H9 (cell line): Measurements from ENCODE around the gene CINP. TPM values are rescaled to one million over a fixed set of nuclear protein-coding genes. Genes with fewer than 3 reads are reported as not detected.

Experiments
- DNase-seq: peaks from one replicate; pipeline ENCODE4 v3.0.0-alpha.2; 2017
- H2AFZ ChIP-seq: one replicate; pipeline ENCODE4 v1.6.1; 2013; ENCODE audit warnings: mild to moderate bottlenecking, low read length, control low read depth, moderate library complexity
- H2AK5ac ChIP-seq: 2 replicates; pipeline ENCODE4 v1.6.1; 2013; ENCODE audit warnings: low read length, control low read depth, mixed read lengths; ENCODE audit not compliant: insufficient read length
- H2BK120ac ChIP-seq: one replicate; pipeline ENCODE4 v1.6.1; 2013; ENCODE audit warnings: low read depth, mild to moderate bottlenecking, low read length, control low read depth, inconsistent platforms; ENCODE audit not compliant: poor library complexity, severe bottlenecking
- H2BK12ac ChIP-seq: 2 replicates; pipeline ENCODE4 v1.6.1; 2013; ENCODE audit warnings: low read length, control low read depth, mixed read lengths, low read depth; ENCODE audit not compliant: insufficient read length
- H2BK15ac ChIP-seq: 2 replicates; pipeline ENCODE4 v1.6.1; 2013; ENCODE audit warnings: low read depth, low read length, control low read depth
- H2BK20ac ChIP-seq: one replicate; pipeline ENCODE4 v1.6.1; 2013; ENCODE audit warnings: low read depth, mild to moderate bottlenecking, low read length, control low read depth, inconsistent platforms; ENCODE audit not compliant: poor library complexity, severe bottlenecking
- H2BK5ac ChIP-seq: 2 replicates; pipeline ENCODE4 v1.6.1; 2013; ENCODE audit warnings: low read length, control low read depth, mixed read lengths; ENCODE audit not compliant: insufficient read length
- H3K14ac ChIP-seq: 2 replicates; pipeline ENCODE4 v1.6.1; 2013; ENCODE audit warnings: low read length, control low read depth; ENCODE audit not compliant: insufficient read depth
- H3K18ac ChIP-seq: 2 replicates; pipeline ENCODE4 v1.6.1; 2013; ENCODE audit warnings: low read depth, mild to moderate bottlenecking, mixed read lengths, low read length, control low read depth; ENCODE audit not compliant: insufficient read length
- H3K23ac ChIP-seq: 2 replicates; pipeline ENCODE4 v1.6.1; 2013; ENCODE audit warnings: low read length, control low read depth, mixed read lengths, low read depth; ENCODE audit not compliant: insufficient read length
- H3K23me2 ChIP-seq: 2 replicates; pipeline ENCODE4 v1.6.1; 2013; ENCODE audit warnings: low read depth, mild to moderate bottlenecking, mixed read lengths, low read length, control low read depth; ENCODE audit not compliant: insufficient read length, poor library complexity, severe bottlenecking
- H3K27ac ChIP-seq: 2 replicates; pipeline ENCODE4 v1.5.1; 2013; ENCODE audit warnings: low read length, control low read depth, mixed read lengths, low read depth; ENCODE audit not compliant: insufficient read length
- H3K27me3 ChIP-seq: 2 replicates; pipeline ENCODE4 v1.6.1; 2013; ENCODE audit warnings: low read length, control low read depth, inconsistent platforms; ENCODE audit not compliant: insufficient read depth
- H3K4ac ChIP-seq: 2 replicates; pipeline ENCODE4 v1.6.1; 2013; ENCODE audit warnings: low read depth, mild to moderate bottlenecking, control low read depth, inconsistent platforms, low read length, moderate library complexity
- H3K4me1 ChIP-seq: 2 replicates; pipeline ENCODE4 v1.6.1; 2013; ENCODE audit warnings: low read length, control low read depth, inconsistent platforms; ENCODE audit not compliant: insufficient read depth
- H3K4me2 ChIP-seq: 2 replicates; pipeline ENCODE4 v1.6.1; 2013; ENCODE audit warnings: low read length, control low read depth, mixed read lengths; ENCODE audit not compliant: insufficient read length, insufficient read depth
- H3K56ac ChIP-seq: 2 replicates; pipeline ENCODE4 v1.6.1; 2013; ENCODE audit warnings: low read depth, mild to moderate bottlenecking, mixed read lengths, low read length, control low read depth; ENCODE audit not compliant: insufficient read length
- H3K79me1 ChIP-seq: 2 replicates; pipeline ENCODE4 v1.6.1; 2013; ENCODE audit warnings: low read depth, mild to moderate bottlenecking, moderate library complexity, low read length, control low read depth, inconsistent platforms; ENCODE audit not compliant: insufficient read depth, poor library complexity, severe bottlenecking
- H3K79me2 ChIP-seq: 2 replicates; pipeline ENCODE4 v1.6.1; 2013; ENCODE audit warnings: low read length, control low read depth, inconsistent platforms; ENCODE audit not compliant: insufficient read depth
- H3K9ac ChIP-seq: 2 replicates; pipeline ENCODE4 v1.6.1; 2013; ENCODE audit warnings: low read length, control low read depth, mixed read lengths; ENCODE audit not compliant: insufficient read length; ENCODE audit errors: extremely low read depth
- H3K9me3 ChIP-seq: one replicate; pipeline ENCODE4 v1.6.1; 2013; ENCODE audit warnings: low read depth, low read length, inconsistent platforms; ENCODE audit not compliant: control insufficient read depth
- H3T11ph ChIP-seq: one replicate; pipeline ENCODE4 v1.6.1; 2013; ENCODE audit warnings: mild to moderate bottlenecking, low read length, control low read depth, inconsistent platforms
- H4K20me1 ChIP-seq: one replicate; pipeline ENCODE4 v1.6.1; 2013; ENCODE audit not compliant: control insufficient read depth, insufficient read length, insufficient read depth
- H4K5ac ChIP-seq: 2 replicates; pipeline ENCODE4 v1.6.1; 2013; ENCODE audit warnings: low read depth, mild to moderate bottlenecking, mixed read lengths, low read length, control low read depth; ENCODE audit not compliant: insufficient read length
- H4K8ac ChIP-seq: replicated peaks from 2 replicates; pipeline ENCODE4 v1.6.1; 2013; ENCODE audit warnings: low read length, control low read depth, mixed read lengths, low read depth; ENCODE audit not compliant: insufficient read length
- H4K91ac ChIP-seq: 2 replicates; pipeline ENCODE4 v1.6.1; 2013; ENCODE audit warnings: low read depth, mild to moderate bottlenecking, moderate library complexity, mixed read lengths, low read length, control low read depth; ENCODE audit not compliant: insufficient read length
- H3K27ac Mint-ChIP-seq, 3 experiments: 2 replicates in 2 of 3; 3 replicates in 1 of 3; pipeline ENCODE4 v1.8.0; 2020 to 2021; ENCODE audit warnings: mixed read lengths in 3 of 3, mild to moderate bottlenecking in 1 of 3, moderate library complexity in 1 of 3
- H3K27me3 Mint-ChIP-seq: 2 replicates; pipeline ENCODE4 v1.8.0; 2021; ENCODE audit warnings: low read depth, mild to moderate bottlenecking, moderate library complexity, mixed read lengths
- H3K36me3 Mint-ChIP-seq, 3 experiments: 2 replicates in 2 of 3; 3 replicates in 1 of 3; pipeline ENCODE4 v1.8.0; 2020 to 2021; ENCODE audit warnings: low read depth in 3 of 3, mixed read lengths in 3 of 3; ENCODE audit not compliant: insufficient read depth in 1 of 3
- H3K4me1 Mint-ChIP-seq, 2 experiments: 2 replicates each; pipeline ENCODE4 v1.8.0; 2020; ENCODE audit warnings: mixed read lengths in 2 of 2
- H3K4me3 Mint-ChIP-seq, 2 experiments: 2 replicates in 1 of 2; 3 replicates in 1 of 2; pipeline ENCODE4 v1.8.0; 2020 to 2021; ENCODE audit warnings: mild to moderate bottlenecking in 2 of 2, mixed read lengths in 2 of 2, moderate library complexity in 1 of 2
- H3K9me3 Mint-ChIP-seq, 2 experiments: 2 replicates in 1 of 2; 3 replicates in 1 of 2; pipeline ENCODE4 v1.8.0; 2020; ENCODE audit warnings: mild to moderate bottlenecking in 2 of 2, mixed read lengths in 2 of 2, moderate library complexity in 1 of 2
- total RNA-seq: library from RNA; stranded (reverse); gene quantifications from 2 replicates; pipeline ENCODE4 v1.2.1, GENCODE V29; 2021
- TF ChIP-seq, protein P1 (sequence below): fragments of 200-600 bp; sonication (generic); conservative IDR thresholded peaks from 3 replicates; pipeline ENCODE4 v1.8.0; 2021; ENCODE audit warnings: antibody characterized with exemption, mild to moderate bottlenecking

Gene CINP
- total RNA-seq, 1 experiment from 2014 or later, result 39.5 TPM

DNA sequence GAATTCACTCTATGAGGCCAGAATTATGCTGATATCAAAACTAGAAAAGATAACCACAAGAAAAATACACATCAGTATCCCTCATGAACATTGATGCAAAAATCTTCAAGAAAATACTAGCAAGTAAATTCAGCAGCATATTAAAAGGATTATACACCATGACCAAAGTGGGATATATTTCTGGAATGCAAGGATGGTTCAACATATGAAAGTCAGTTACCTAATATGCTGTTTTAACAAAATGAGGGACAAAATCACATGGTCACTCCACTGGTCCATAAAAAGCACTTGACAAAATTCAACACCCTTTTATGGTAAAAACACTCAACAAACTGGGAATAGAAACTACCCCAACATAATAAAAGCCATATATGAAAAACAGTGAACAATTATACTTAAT is 40.3 kb upstream of the CINP start:
- Histone ChIP-seq H3K18ac (no peak overlapping the region), H2BK20ac (no peak overlapping the region), H3K4ac (no peak overlapping the region), H2BK15ac (no peak overlapping the region), H4K5ac (no peak overlapping the region), H3K27me3 (no peaks in the 10 kb centered on the region), H3K4me2 (no peak overlapping the region), H4K8ac (no peak overlapping the region), H2BK12ac (no peak overlapping the region), H3K9me3 (peaks cover 9% of the 10 kb centered on the region), H2AK5ac (no peak overlapping the region), H3K14ac (no peak overlapping the region), H4K91ac (no peak overlapping the region), H3K79me2 (no peaks in the 10 kb centered on the region), H3K56ac (no peak overlapping the region), H2AFZ (no peak overlapping the region), H3T11ph (no peak overlapping the region), H4K20me1 (no peaks in the 10 kb centered on the region), H3K9ac (no peak overlapping the region), H3K4me1 (no peaks in the 10 kb centered on the region), H2BK120ac (no peak overlapping the region), H3K23me2 (no peaks in the 10 kb centered on the region), H3K23ac (no peak overlapping the region), H3K27ac (no peak overlapping the region), H2BK5ac (no peak overlapping the region), H3K79me1 (no peaks in the 10 kb centered on the region)
- TF ChIP-seq, protein P1, sequence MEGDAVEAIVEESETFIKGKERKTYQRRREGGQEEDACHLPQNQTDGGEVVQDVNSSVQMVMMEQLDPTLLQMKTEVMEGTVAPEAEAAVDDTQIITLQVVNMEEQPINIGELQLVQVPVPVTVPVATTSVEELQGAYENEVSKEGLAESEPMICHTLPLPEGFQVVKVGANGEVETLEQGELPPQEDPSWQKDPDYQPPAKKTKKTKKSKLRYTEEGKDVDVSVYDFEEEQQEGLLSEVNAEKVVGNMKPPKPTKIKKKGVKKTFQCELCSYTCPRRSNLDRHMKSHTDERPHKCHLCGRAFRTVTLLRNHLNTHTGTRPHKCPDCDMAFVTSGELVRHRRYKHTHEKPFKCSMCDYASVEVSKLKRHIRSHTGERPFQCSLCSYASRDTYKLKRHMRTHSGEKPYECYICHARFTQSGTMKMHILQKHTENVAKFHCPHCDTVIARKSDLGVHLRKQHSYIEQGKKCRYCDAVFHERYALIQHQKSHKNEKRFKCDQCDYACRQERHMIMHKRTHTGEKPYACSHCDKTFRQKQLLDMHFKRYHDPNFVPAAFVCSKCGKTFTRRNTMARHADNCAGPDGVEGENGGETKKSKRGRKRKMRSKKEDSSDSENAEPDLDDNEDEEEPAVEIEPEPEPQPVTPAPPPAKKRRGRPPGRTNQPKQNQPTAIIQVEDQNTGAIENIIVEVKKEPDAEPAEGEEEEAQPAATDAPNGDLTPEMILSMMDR, result no peak
- H3K9me3 Mint-ChIP-seq, result peaks cover 27 to 35% of the 10 kb centered on the region in 2 experiments
- no peak for DNase-seq
- no peak overlapping the region for H3K4me3 Mint-ChIP-seq
- peaks cover 35 to 49% (median 41%) of the 10 kb centered on the region in 3 experiments for H3K36me3 Mint-ChIP-seq
- H3K4me1 Mint-ChIP-seq, result peaks cover 0 to 4% of the 10 kb centered on the region in 2 experiments; a peak in 1 of 4 replicates
- H3K27ac Mint-ChIP-seq, result no peak overlapping the region
- H3K27me3 Mint-ChIP-seq, result no peaks in the 10 kb centered on the region; the same call in 1 of the 2 replicates
